Measurements from ENCODE around the gene HAUS7. TPM values are rescaled to one million over a fixed set of nuclear protein-coding genes. Genes with fewer than 3 reads are reported as not detected.

Gene HAUS7
- total and polyA plus RNA-seq, 2 of the 8 experiments (the other 6 are each of a cell fraction or from before 2014, with no cell fraction given), result 45.4 to 54.0 TPM

GRCh38 chrX:153485396-153486080 is 15.2 kb upstream of the HAUS7 start (continued):
- no peak for TF ChIP-seq EP300 (IDR thresholded peaks at IDR 0.05; ENCODE audit: borderline replicate concordance in 1 of 2, low read depth in 2 of 2, low read length in 2 of 2)
